Mononuclear cell (primary cell): ENCODE measurements around the gene SRGN. TPM values are rescaled to one million over a fixed set of nuclear protein-coding genes. Genes with fewer than 3 reads are reported as not detected.
A peak's percentile ranks its signal among the peaks of the same experiment; 100 is the strongest.

Source experiments
- H3K27me3 ChIP-seq: 2 replicates; pipeline ENCODE4 v1.6.0; 2011; ENCODE audit warnings: low read length, control low read depth; ENCODE audit not compliant: insufficient read depth
- H3K4me1 ChIP-seq: 2 replicates; pipeline ENCODE4 v1.5.1; 2011; ENCODE audit warnings: mild to moderate bottlenecking, low read length, control low read depth; ENCODE audit not compliant: insufficient read depth
- H3K4me3 ChIP-seq: 2 replicates; pipeline ENCODE4 v1.5.1; 2011; ENCODE audit warnings: mild to moderate bottlenecking, low read length, moderate library complexity
- H3K9me3 ChIP-seq: 2 replicates; pipeline ENCODE4 v1.5.1; 2011; ENCODE audit warnings: low read depth, mild to moderate bottlenecking, control low read depth, low read length
- total RNA-seq: library from RNA; depleted of rRNA; stranded (reverse); fragments of >200 nt; gene quantifications from one replicate; pipeline ENCODE4 v1.2.3, GENCODE V29; 2012

The SRGN gene
- total RNA-seq, 1 donor = 1,782 TPM

DNA sequence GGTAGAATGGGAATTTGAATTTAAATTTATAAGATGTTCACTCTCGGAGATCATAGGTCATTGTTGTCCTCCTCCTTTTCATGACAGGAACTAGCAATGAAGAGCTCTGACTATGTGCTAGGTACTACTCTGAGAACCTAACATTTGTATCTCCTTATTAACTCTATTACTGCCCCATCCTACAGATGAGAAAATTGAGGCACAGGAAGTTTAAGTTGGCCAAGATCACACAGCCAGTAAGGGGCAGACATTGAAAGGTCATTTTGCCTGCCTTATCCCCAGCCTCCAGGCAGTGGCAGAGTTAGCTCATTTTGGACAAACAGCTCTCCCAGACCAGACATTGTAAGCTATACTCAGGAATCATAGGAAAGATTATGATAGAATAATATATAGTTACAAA, 6.0 kb downstream of the SRGN start:
- Histone ChIP-seq H3K4me1 (peaks cover 82% of the 10 kb centered on the region), H3K9me3 (no peaks in the 10 kb centered on the region), H3K27me3 (no peaks in the 10 kb centered on the region), H3K4me3 (no peak overlapping the region)

DNA sequence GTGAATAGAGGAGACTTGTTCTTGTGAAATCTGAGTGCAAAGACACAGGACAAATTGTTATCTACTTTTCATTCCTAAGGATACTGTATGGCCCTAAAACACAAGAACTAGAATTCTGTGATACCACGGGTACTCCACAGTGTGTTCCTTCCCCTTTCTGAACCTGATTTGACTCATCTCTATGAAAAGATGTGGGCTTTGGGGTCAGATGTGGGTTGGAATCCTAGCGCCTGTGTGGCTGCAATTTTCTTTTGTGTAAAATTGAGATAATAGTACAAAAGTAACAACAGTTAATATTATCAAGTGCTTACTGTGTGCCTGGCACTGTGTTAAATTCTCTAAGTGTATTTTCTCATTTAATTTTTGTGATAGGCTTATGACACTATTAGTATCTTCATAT, 8.1 kb downstream of the SRGN start:
- Histone ChIP-seq H3K4me3 (no peak overlapping the region), H3K9me3 (no peaks in the 10 kb centered on the region), H3K27me3 (no peaks in the 10 kb centered on the region), H3K4me1 (peaks cover 92% of the 10 kb centered on the region)

DNA sequence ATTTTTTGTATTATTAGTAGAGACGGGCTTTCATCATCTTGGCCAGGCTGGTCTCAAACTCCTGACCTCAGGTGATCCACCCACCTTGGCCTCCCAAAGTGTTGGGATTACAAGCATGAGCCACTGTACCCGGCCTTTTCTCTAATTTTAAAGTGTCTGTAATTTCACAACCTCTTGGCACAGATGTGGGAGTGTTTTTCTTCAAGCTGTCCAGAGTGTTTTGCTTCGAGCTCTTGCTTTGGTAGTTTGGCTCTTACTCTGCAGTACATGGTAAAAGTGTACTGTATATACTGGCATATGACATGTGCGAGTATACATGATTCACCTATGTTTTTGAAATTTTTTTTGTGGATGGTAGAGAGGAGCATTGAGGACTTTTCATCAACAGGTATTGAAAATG, 9.8 kb downstream of the SRGN start:
- H3K4me1 ChIP-seq = peaks cover 92% of the 10 kb centered on the region
- no peak overlapping the region for H3K4me3 ChIP-seq
- no peaks in the 10 kb centered on the region for H3K9me3 ChIP-seq
- no peaks in the 10 kb centered on the region for H3K27me3 ChIP-seq

DNA sequence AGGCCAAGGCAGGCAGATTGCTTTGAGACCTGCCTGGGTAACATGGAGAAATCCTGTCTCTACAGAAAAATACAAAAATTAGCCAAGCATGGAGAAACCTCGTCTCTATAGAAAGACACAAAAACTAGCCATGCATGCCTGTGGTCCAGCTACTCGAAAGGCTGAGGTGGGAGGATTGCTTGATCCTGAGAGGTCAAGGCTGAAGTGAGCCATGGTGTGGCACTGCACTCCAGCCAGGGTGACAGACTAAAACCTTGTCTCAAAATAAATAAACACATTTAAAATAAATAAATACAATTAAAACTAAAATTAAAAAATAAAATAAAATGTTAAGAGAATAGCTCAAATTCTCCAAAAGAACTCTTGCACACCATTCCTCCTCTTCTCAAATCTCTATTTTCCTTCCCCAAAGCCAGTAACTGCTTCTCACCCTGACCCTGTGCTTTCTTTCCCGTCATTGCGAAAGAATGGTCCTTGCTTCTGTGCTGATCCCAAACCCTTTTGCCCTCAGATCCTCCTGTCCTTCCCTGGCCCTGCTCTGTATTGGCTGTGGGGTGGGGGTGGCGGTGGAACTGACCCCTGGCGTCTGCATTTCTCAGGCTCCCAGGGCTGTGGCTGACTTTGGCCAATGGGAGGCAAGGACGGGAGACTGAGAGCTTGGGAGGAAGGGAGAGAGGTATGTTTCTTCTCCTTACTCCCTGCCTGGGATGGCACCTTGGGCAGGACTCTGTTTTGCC, 12.4 kb downstream of the SRGN start:
- Histone ChIP-seq H3K27me3 (no peaks in the 10 kb centered on the region), H3K9me3 (no peaks in the 10 kb centered on the region), H3K4me3 (no peak overlapping the region), H3K4me1 (peaks cover 68% of the 10 kb centered on the region)

DNA sequence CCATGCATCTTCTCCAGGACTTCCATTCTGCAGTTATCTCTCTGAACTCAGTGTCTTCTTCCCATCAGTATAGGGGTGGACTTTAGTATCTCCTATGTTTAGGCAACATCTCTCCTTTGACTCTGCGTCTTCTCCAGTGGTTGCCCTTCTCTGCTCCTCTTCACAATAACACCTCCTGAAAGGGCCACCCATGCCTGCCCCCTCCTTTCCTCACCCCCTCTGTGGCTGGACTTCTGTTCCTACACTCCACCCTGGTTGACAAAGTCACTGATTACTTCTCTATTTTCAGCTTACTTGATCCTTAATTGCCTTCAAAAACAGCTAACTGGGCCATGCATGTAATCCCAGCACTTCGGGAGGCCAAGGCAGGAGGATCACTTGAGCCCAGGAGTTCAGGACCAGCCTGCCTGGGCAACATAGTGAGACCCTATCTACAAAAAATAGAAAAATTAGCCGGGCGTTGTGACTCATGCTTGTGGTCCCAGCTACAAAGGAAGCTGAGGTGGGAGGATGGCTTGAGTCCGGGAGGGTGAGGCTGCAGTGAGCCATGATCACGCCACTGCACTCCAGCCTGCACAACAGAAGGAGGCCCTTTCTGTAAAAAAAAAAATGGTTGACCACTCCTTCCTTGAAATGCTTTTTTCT, 13.7 kb downstream of the SRGN start:
- Histone ChIP-seq H3K4me1 (peaks cover 56% of the 10 kb centered on the region), H3K4me3 (no peak overlapping the region), H3K9me3 (no peaks in the 10 kb centered on the region), H3K27me3 (no peaks in the 10 kb centered on the region)

DNA sequence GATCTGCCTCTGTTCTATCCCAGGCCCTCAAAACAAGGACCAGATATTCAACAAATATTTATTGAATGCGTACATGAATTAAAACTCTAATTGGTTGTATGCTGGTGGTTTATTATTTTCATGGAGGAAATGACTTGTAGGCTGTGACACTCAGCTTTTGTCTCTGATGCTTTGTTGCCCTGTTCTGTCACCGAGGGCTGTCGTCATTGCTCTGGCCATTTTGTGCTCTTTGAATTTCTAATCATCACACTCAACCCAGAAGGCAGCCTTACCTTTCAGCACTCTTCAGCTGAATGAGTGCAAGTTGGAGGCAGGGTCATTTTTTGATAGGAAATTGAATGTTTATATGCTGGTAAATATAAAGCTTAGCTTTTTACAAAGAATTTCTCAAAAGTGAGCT, 14.5 kb downstream of the SRGN start:
- no peaks in the 10 kb centered on the region for H3K9me3 ChIP-seq
- no peaks in the 10 kb centered on the region for H3K27me3 ChIP-seq
- H3K4me3 ChIP-seq = no peak overlapping the region
- peaks cover 49% of the 10 kb centered on the region for H3K4me1 ChIP-seq

DNA sequence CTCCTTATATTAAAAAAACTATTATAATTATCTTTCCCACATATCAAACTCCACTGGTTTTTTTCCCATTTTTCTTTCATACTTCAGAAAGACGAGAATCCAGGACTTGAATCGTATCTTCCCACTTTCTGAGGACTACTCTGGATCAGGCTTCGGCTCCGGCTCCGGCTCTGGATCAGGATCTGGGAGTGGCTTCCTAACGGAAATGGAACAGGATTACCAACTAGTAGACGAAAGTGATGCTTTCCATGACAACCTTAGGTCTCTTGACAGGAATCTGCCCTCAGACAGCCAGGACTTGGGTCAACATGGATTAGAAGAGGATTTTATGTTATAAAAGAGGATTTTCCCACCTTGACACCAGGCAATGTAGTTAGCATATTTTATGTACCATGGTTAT, 15.9 kb downstream of the SRGN start:
- Histone ChIP-seq H3K9me3 (no peaks in the 10 kb centered on the region), H3K4me3 (no peak overlapping the region), H3K4me1 (peaks cover 38% of the 10 kb centered on the region), H3K27me3 (no peaks in the 10 kb centered on the region)

DNA sequence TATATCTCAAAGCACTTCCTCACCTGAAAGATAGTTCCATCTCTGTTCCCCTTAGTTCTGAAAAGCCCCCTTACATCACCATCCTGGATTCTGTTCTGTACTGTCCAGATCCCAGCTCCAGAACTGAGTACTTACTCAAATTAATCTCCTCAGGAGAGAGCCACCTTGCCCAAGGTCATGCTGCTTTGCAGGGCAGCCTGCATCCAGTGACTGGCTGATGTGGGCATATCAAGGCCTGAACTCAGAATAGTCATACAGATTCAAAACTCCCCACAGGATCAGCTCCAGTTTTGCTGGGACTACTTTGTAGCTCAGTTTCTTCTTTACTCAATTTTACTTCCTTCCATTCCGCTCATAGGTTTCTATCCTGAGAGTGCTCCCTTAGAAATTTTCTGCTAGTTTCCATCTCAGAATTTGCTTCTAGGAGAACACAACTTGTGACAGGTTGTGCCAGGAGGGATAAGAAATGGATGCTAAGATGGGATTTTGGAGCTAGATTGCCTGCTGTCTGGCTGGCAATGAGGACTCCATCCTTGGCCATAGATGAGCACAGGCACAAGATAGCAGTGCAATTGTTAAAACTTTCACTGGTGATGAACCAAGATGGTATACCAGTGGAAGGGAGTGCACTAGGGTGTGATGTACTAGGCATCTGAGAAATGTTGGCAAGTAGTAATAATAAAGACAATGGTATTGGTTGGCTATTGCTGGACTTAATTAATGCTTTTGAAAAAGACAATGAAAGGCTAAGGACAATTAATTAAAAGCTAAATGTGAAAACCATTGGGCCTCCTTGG, 17.3 kb downstream of the SRGN start:
- Histone ChIP-seq H3K27me3 (no peaks in the 10 kb centered on the region), H3K4me1 (peaks cover 24% of the 10 kb centered on the region), H3K4me3 (no peak overlapping the region), H3K9me3 (no peaks in the 10 kb centered on the region)

DNA sequence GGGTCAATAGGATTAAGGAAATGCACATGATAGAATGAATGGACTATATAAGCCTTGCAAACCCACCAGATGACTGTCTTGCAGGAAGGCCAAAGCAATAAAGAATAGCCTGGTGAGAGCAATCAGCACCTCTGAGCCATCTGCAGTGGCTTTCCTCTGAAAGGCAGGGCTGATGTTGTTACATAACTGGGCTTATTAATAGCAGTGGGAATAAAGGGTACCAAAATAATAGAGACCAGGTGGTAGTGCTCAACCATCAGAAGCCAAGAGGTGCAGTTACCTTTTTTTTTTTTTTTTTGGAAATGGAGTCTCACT, 19.2 kb downstream of the SRGN start:
- Histone ChIP-seq H3K9me3 (no peaks in the 10 kb centered on the region), H3K4me1 (peaks cover 5% of the 10 kb centered on the region), H3K4me3 (no peak overlapping the region), H3K27me3 (no peaks in the 10 kb centered on the region)

DNA sequence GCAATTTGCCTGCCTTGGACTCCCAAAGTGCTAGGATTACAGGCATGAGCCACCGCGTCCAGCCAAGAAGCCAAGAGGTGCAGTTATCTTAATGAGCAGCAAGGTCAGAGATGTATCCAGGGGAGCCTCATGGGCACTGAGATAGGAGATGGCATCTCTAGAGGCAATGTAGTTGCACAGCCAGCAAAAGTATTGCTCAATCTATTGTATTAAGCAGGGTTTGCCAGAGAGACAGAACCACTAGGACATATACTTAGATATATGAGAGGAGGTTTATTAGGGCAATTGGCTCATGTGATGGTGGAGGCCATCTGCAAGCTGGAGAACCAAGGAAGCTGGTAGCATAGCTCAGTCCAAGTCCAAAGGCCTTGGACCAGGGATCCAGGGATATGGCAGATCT, 19.8 kb downstream of the SRGN start:
- Histone ChIP-seq H3K9me3 (no peaks in the 10 kb centered on the region), H3K4me3 (no peak overlapping the region), H3K27me3 (no peaks in the 10 kb centered on the region), H3K4me1 (no peaks in the 10 kb centered on the region)

DNA sequence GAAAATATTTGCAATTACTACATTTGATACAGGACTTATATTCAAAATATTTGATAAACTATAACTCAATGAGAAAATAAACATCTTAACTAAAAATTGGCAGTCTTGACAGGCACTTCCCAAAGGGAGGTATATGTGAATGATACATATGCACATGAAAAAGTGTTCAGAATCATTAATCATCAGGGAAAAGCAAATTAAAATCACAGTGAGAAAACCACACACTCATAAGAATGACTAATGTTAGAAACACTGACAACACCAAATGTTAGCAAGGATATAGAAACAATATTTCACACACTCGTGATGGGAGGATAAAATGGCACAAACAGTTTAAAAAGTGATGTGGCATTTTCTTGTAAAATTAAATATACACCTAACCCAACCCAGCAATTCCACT, 32.0 kb downstream of the SRGN start:
- Histone ChIP-seq H3K4me3 (no peak overlapping the region), H3K4me1 (peaks cover 12% of the 10 kb centered on the region), H3K9me3 (no peaks in the 10 kb centered on the region), H3K27me3 (no peaks in the 10 kb centered on the region)

DNA sequence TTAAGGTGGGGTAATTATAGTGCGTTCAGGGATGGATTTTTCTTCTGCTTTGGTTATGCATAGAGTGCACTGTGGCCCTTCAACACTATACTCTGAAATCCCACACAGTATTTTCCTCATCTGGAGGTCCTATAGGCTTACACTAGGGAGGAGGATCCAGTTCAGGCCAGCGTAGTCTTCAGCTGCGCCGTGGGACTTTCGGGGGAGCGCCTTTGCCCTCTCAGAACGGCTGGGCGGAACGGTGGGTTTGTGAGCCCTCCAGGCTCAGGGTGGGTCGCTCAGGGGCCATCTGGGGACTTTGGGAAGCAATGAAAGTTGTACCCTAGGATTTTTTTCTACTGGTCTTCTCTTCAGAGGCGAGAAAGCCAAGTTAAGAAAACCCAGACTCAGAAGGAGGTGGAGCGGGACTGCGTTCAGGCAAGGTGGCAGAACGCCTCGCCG, 35.4 kb downstream of the SRGN start:
- H3K4me3 ChIP-seq = peak overlapping the region; percentile 91
- peaks cover 26% of the 10 kb centered on the region for H3K4me1 ChIP-seq
- no peaks in the 10 kb centered on the region for H3K9me3 ChIP-seq
- H3K27me3 ChIP-seq = no peaks in the 10 kb centered on the region

DNA sequence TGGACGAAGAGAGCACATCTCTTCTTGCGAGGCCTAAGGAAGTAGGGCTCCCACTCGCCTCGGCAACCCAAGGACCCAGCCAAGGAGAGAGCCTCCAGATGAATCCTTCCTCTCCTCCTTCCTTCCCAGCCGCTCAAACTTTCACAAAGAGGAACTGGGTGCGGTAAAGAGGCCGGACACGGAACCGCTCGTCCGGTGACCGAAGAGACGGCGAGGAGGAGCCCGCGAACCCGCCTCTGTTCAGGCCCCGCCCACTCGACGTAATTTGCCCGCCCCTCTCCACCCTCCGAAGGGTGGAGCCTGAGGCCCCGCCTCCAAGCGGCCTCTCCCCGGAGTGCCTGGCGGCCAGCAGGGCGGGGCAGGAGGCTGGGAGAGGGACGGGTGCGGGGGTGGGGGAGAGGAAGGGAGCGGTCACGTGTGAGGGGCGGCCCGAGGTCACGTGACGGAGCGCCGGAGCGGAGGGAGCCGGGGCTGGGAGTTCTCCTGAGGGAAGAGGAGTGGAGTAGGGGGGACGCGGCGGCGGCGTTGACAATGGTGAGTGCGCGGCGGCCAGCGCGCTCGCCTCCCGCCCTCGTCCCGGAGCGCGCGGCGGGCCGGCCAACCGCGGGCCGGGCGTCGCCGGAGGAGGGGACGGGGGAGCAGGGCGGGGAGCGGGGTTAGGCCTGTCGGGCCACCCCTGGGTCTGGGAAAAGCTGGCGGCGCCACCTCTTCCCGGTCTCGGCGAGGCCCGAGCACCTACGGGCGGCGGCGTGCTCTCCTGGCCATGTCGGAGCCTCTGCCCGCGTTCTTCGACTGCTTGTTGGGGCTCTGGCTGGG, 36.1 kb downstream of the SRGN start, which contains the start of gene VPS26A:
Gene VPS26A (plus strand): TSS at position 432 of the 816 bp plus-strand sequence. CDS start 100 bp downstream, at position 532.
- Histone ChIP-seq H3K4me3 (peak within 1 kb of the TSS; percentile 91), H3K27me3 (no peaks in the 10 kb centered on the region), H3K4me1 (peaks cover 29% of the 10 kb centered on the region), H3K9me3 (no peaks in the 10 kb centered on the region)

DNA sequence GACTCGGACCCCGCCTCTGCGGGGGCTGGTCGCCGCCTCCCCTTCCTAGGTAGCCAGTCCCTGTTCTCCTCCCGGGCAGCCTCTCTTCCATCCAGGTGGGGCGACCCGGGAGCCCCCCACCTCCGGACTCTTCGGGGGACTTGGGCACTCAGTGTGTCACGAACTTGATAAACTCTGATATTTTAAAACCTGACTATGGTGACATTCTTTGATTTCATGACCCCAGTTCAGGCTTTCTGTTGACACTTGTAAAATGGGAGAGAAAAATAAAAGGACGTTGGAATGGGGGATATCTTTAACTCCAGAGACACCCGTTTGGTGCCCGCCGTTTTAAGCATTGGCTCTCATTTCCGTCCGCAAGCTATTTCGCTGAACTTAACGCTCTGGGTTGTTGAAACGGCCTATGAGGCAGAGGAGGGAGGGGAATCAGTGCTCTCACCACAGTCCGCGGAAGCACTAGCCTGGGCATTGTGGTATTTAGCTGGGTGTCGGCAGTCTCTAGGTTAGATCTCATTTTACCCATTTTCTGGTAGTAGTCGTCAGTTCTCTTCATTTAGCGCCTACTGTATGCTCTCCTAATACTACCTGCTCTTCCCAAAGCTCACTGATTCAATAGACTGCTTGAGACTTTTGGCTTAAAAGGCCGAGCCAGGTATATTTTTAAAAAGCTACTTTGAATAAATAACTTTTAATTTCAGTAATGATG, 36.8 kb downstream of the SRGN start:
- Histone ChIP-seq H3K4me1 (peaks cover 29% of the 10 kb centered on the region), H3K4me3 (peak overlapping the region; percentile 91), H3K9me3 (no peaks in the 10 kb centered on the region), H3K27me3 (no peaks in the 10 kb centered on the region)
